ENCODE results near the gene B4GAT1.
"Not testable (repeated sequence)": the region's sequence is repeated elsewhere in the genome, so short reads cannot be mapped to it uniquely, and the experiment has no call there.

The B4GAT1 gene

GRCh38 chr11:66362481-66363147 lies 15.2 kb upstream of the B4GAT1 start:
- DNase-seq: no peak

- no peak for DNase-seq
Measured at GRCh38 chr11:66361502-66361941, 14.1 kb upstream of the B4GAT1 start.

GRCh38 chr11:66360406-66361073 lies 13.1 kb upstream of the B4GAT1 start:
- DNase-seq: no peak

- no peak for DNase-seq
Measured at GRCh38 chr11:66359662-66360087, 12.2 kb upstream of the B4GAT1 start.

GRCh38 chr11:66350560-66351235 lies 3.3 kb upstream of the B4GAT1 start:
- not testable (repeated sequence) for DNase-seq

GRCh38 chr11:66349084-66349386 lies 1.6 kb upstream of the B4GAT1 start:
- DNase-seq: no peak

GRCh38 chr11:66346476-66347424 lies 679 bp downstream of the B4GAT1 start:
- no peak for DNase-seq

- DNase-seq: no peak
Measured at GRCh38 chr11:66345316-66345649, 2.1 kb downstream of the B4GAT1 start.

- DNase-seq: peak; percentile 93
Measured at GRCh38 chr11:66344550-66345315, 2.7 kb downstream of the B4GAT1 start, which contains the start of gene BRMS1. BRMS1 (minus strand) TSS chr11:66345104; CDS start chr11:66342234, 2,870 bp downstream.

- no peak for DNase-seq
Measured at GRCh38 chr11:66343176-66343575, 4.3 kb downstream of the B4GAT1 start.

- DNase-seq: no peak
Measured at GRCh38 chr11:66341502-66342126, 5.8 kb downstream of the B4GAT1 start.

- no peak for DNase-seq
Measured at GRCh38 chr11:66340596-66341501, 6.6 kb downstream of the B4GAT1 start.

- DNase-seq: no peak
Measured at GRCh38 chr11:66339686-66340483, 7.5 kb downstream of the B4GAT1 start.

GRCh38 chr11:66339162-66339675 lies 8.2 kb downstream of the B4GAT1 start:
- no peak for DNase-seq

GRCh38 chr11:66338276-66339161 lies 8.9 kb downstream of the B4GAT1 start:
- no peak for DNase-seq

GRCh38 chr11:66337103-66337899 lies 10.1 kb downstream of the B4GAT1 start:
- no peak for DNase-seq

Data from central memory CD4-positive, alpha-beta T cell (primary cell).